WERI-Rb-1 (cell line): Measurements from ENCODE around the gene FPR1.
"Not testable (repeated sequence)": the region's sequence is repeated elsewhere in the genome, so short reads cannot be mapped to it uniquely, and the experiment has no call there.

Source experiments
- DNase-seq: peaks from one replicate; pipeline ENCODE4 v3.0.0-alpha.2; 2020
- H3K27ac ChIP-seq: fragments of 250-450 bp; sonication (Bioruptor Pico); 2 replicates; pipeline ENCODE4 v1.5.1; 2020; ENCODE audit warnings: mild to moderate bottlenecking, moderate library complexity
- H3K27me3 ChIP-seq: fragments of 250-450 bp; sonication (Bioruptor Pico); 2 replicates; pipeline ENCODE4 v1.5.1; 2021; ENCODE audit warnings: mild to moderate bottlenecking, low read depth, moderate library complexity; ENCODE audit not compliant: insufficient read depth, severe bottlenecking
- H3K36me3 ChIP-seq: fragments of 250-450 bp; sonication (Bioruptor Pico); 2 replicates; pipeline ENCODE4 v1.5.1; 2020; ENCODE audit warnings: mild to moderate bottlenecking, moderate library complexity
- H3K4me3 ChIP-seq: 2 replicates; pipeline ENCODE4 v1.5.1; 2011; ENCODE audit warnings: low read depth, mild to moderate bottlenecking, control low read depth, low read length
- H3K9me3 ChIP-seq: fragments of 250-450 bp; sonication (Bioruptor Pico); 2 replicates; pipeline ENCODE4 v1.5.1; 2021; ENCODE audit warnings: mild to moderate bottlenecking, moderate library complexity; ENCODE audit not compliant: severe bottlenecking
- TF ChIP-seq, protein P1 (sequence below): IDR thresholded peaks from 2 replicates; pipeline ENCODE4 v1.5.1; 2011; ENCODE audit warnings: low read depth, mild to moderate bottlenecking, control low read depth, inconsistent platforms, low read length

Gene FPR1

DNA sequence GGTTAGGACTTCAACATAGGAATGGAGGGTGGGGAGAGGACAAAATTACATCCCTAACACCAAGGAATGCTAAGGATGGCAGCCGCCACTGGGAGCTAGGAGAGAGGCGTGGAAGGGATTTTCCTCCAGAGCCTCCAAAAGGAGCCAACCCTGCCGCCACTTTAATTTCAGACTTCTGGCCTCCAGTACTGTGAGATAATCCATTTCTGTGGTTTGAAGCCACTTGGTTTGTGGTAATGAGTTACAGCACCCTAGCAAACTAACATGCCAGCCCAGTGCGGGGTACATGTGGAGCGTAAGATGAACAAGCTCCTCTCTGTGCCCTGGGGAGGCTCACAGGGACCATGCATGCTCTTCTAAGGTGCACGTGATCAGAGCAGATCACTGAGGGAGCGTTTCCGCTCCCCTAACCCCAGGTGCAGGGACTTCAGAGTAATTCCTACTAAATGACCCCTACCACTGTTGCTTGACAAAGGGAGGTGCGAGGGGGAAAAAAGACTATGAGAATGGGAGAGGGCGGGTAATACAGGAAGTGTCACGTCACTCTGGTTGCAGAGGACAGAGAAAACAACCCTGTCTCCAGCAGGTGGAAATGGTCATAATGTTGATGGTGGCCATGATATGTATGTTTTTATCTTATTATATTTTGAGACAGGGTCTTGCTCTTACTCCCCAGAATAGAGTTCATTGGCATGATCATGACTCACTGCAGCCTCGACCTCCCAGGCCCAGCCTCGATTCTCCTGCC, 12.0 kb downstream of the FPR1 start:
- peaks cover 92% of the 10 kb centered on the region for H3K27me3 ChIP-seq
- no peaks in the 10 kb centered on the region for H3K36me3 ChIP-seq
- H3K9me3 ChIP-seq, result no peaks in the 10 kb centered on the region
- no peak for DNase-seq
- no peak overlapping the region for H3K27ac ChIP-seq
- no peak overlapping the region for H3K4me3 ChIP-seq
- TF ChIP-seq, protein P1, sequence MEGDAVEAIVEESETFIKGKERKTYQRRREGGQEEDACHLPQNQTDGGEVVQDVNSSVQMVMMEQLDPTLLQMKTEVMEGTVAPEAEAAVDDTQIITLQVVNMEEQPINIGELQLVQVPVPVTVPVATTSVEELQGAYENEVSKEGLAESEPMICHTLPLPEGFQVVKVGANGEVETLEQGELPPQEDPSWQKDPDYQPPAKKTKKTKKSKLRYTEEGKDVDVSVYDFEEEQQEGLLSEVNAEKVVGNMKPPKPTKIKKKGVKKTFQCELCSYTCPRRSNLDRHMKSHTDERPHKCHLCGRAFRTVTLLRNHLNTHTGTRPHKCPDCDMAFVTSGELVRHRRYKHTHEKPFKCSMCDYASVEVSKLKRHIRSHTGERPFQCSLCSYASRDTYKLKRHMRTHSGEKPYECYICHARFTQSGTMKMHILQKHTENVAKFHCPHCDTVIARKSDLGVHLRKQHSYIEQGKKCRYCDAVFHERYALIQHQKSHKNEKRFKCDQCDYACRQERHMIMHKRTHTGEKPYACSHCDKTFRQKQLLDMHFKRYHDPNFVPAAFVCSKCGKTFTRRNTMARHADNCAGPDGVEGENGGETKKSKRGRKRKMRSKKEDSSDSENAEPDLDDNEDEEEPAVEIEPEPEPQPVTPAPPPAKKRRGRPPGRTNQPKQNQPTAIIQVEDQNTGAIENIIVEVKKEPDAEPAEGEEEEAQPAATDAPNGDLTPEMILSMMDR, result no peak

DNA sequence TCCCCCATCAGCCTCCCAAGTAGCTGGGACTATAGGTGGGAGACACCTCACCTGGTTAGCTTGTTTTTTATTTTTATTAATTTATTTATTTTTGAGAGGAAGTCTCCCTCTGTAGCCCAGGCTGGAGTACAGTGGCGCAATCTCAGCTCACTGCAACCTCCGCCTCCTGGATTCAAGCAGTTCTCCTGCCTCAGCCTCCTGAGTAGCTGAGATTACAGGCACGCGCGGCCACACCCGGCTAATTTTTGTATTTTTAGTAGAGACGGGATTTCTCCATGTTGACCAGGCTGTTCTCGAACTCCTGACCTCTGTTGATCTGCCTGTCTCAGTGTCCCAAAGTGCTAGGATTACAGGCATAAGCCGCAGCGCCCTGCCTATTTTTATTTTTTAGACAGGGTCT, 13.2 kb downstream of the FPR1 start:
- H3K36me3 ChIP-seq, H3K27ac ChIP-seq, H3K9me3 ChIP-seq, DNase-seq, H3K4me3 ChIP-seq: not testable (repeated sequence)
- peaks cover 95% of the 10 kb centered on the region for H3K27me3 ChIP-seq

DNA sequence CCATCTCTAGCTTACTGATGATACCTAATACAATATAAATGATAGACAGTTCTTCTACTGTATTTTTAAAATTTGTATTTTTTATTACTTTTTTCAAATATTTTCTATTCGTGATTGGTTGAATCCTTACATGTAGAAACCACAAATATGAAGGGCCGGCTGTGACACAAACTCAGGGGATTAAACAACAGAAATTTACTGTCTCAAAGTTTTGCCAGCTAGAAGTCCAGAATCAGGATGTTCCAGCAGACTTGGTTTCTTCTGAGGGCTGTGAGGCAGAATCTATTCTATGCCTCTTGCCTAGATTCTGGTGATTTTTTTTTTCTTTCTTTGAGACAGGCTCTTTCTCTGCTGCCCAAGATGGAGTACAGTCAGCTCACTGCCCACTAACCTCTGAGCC, 13.8 kb downstream of the FPR1 start:
- no peaks in the 10 kb centered on the region for H3K36me3 ChIP-seq
- H3K27me3 ChIP-seq, result peaks cover 93% of the 10 kb centered on the region
- no peak for DNase-seq
- no peaks in the 10 kb centered on the region for H3K9me3 ChIP-seq
- H3K27ac ChIP-seq, result no peak overlapping the region
- TF ChIP-seq, protein P1, result no peak
- H3K4me3 ChIP-seq, result no peak overlapping the region

DNA sequence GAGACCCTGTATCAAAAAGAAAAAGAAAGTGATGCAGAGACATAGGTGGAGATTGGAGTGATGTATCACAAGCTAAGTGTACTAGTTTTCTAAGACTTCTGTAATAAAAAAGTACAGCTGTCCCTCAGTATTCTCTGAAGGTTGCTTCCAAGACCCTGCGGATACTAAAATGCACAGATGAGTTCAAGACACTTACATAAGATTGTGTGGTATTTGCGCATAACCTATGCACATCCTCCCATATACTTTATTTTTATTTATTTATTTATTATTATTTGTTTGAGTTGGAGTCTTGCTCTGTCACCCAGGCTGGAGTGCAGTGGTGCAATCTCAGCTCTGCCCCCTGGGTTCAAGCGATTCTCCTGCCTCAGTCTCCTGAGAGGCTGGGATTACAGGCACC, 14.3 kb downstream of the FPR1 start:
- Histone ChIP-seq H3K27ac (no peak overlapping the region), H3K9me3 (no peaks in the 10 kb centered on the region), H3K27me3 (peaks cover 93% of the 10 kb centered on the region), H3K36me3 (no peaks in the 10 kb centered on the region), H3K4me3 (no peak overlapping the region)
- no peak for DNase-seq
- TF ChIP-seq, protein P1, result no peak

DNA sequence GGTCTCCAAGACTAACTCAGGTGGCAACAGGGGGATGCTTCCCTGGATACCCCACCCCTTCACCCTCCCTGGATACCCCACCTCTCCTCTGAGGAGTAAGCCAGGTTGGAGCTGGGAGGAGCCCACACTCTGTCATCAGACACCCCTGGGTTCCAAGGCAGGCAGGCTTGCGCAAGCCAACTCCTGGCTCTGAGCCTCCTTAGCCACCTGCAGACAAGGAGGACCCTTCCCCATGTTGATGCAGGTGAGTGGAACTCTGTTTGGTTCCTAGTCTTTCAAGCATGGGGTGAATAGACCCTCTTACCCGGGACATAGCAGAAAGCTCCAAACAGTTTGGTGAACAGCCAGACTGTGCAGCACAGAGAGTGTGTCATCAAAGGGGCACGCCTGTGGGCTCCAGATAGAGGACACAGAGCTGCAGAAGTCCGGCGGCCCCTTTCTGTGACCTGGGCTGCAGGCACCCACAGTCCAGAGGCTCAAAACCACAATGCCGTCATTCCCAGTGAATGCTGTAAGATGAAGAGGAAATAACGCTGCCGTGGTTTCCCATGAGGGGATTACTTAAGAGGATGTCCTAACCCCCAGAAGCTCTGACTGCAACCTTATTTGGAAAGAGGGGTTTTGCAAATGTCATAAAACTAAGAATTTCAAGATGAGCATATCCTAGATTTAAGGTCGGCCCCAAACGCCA, 15.8 kb downstream of the FPR1 start:
- H3K9me3 ChIP-seq, result peaks cover 8% of the 10 kb centered on the region
- peaks cover 90% of the 10 kb centered on the region for H3K27me3 ChIP-seq
- H3K4me3 ChIP-seq, result no peak overlapping the region
- DNase-seq, result no peak
- H3K36me3 ChIP-seq, result no peaks in the 10 kb centered on the region
- TF ChIP-seq, protein P1, result no peak
- no peak overlapping the region for H3K27ac ChIP-seq

DNA sequence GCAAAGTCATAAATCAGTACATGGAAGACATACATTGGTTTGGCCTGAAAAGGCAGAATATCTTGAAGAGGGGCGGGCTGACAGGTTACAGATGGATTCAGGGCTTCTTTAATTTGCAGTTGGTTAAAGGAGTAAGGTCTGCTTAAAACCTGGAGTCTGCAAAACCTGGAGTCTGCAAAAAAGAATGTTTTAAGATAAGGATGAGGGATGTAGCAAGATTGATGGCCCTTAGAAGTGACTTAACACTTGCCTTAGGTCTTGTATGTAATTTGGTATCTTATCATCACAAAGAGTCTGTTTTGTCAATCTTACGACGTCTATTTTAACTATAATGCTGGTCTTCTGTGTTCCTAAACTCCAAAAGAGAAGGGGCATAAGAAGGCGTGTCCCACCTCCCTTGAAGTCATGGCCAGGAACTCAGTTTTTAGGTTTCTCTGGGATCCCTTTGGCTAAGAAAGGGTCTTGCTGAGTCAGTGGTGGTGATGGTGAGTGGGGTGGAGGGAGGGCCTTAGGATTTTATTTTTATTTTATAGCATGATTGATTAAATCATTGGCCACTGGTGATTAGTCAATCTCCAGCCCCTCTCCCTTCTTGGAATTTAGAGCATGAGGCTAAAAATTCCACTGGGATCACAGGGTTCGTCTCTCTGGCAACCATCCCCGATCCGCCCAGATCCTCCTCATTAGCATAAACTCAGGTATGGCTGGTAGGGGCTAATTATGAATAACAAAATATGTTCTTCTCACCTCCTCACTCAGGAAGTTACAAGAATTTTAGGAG, 17.7 kb downstream of the FPR1 start:
- H3K27me3 ChIP-seq, result peaks cover 71% of the 10 kb centered on the region
- no peak for DNase-seq
- H3K27ac ChIP-seq, result no peak overlapping the region
- no peak overlapping the region for H3K4me3 ChIP-seq
- peaks cover 9% of the 10 kb centered on the region for H3K9me3 ChIP-seq
- TF ChIP-seq, protein P1, result no peak
- no peaks in the 10 kb centered on the region for H3K36me3 ChIP-seq
